HG03354 (cell line): ENCODE data around the gene SPPL2C.

ENCODE experiments used
- ATAC-seq: cut with Tn5 transposase; IDR thresholded peaks from one replicate; pipeline ENCODE4 v1.9.1; 2021; ENCODE audit warnings: mild to moderate bottlenecking; ENCODE audit not compliant: unreplicated experiment, poor library complexity, severe bottlenecking

Gene SPPL2C

GRCh38 chr17:45871718-45872117 is 27.0 kb downstream of the SPPL2C start:
- no peak for ATAC-seq

DNA sequence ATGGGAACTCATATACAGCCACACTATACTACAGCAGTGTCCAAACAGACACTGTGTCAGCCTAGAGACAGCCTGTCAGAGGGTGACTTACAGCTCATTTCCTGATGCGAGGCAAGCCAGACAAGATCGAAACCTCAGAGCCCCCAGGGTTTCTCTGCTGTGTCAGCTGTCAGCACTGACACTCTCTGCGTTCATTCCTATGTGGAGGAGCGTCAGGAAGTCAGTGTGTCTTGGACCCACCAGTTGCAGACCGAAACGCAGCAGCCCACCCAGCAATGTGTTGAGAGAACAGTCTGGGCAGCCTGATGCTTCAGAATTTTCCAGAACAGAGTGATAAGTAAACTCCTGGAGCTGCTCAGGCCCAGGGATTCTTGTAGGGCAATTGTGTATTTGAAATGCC is 29.0 kb downstream of the SPPL2C start:
- ATAC-seq = no peak

- no peak for ATAC-seq
These were observed 29.5 kb downstream of the SPPL2C start for GRCh38 chr17:45874151-45874550.

DNA sequence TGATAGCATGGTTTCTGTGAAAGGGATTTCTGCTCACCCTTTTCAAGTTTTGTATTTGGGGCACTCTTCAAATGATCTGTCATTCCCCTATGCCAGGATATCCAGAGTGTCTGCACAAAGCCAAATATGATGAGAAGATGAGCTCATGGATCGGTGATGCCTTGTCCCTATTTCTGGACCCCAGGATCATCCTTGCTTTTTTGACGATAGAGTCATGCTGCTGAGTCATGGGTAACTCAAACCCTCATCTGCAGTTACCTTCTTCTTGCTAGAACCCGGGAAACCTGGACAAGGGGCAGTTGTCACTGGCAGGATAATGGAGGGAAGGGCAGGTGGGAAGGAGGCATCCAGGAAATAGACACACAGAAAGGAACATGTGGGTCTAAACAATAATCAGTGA is 31.9 kb downstream of the SPPL2C start:
- ATAC-seq = no peak

GRCh38 chr17:45877467-45877866 is 32.8 kb downstream of the SPPL2C start:
- no peak for ATAC-seq

- no peak for ATAC-seq
These were observed 38.4 kb downstream of the SPPL2C start for GRCh38 chr17:45883063-45883462.

- ATAC-seq = no peak
These were observed 42.2 kb downstream of the SPPL2C start for GRCh38 chr17:45886852-45887251.

DNA sequence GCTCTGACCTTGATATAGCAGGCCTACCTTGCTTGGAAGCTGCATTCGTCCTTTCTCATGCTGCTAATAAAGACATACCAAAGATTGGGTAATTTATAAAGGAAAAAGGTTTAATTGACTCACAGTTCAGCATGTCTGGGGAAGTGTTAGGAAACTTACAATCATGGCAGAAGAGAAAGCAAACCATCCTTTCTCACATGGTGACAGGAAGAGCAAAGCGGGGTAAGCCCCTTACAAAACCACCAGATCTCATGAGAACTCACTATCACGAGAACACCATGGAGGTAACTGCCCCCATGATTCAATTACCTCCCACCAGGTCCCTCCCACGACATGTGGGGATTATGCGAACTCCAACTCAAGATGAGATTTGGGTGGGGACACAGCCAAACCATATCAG is 43.7 kb downstream of the SPPL2C start:
- no peak for ATAC-seq

DNA sequence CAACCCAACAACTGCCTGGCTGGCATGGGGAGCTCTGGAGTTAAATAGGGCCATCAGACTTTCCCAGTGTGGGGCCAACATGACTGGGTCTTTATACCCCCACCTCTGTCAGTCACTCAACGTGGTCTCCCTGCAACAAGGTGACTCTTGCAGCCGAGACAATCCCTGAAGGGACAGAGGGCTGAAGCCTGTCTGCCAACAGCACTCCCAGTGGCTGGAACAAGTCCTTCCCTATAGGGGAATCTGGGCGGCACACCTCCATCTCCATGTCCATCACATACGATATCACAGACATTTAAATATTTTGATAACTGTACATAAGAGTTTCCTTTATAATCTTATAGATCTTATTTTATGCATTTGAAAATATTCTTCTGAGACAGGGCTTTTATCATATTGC is 44.9 kb downstream of the SPPL2C start:
- no peak for ATAC-seq

- no peak for ATAC-seq
These were observed 49.0 kb downstream of the SPPL2C start for GRCh38 chr17:45893725-45894021.

DNA sequence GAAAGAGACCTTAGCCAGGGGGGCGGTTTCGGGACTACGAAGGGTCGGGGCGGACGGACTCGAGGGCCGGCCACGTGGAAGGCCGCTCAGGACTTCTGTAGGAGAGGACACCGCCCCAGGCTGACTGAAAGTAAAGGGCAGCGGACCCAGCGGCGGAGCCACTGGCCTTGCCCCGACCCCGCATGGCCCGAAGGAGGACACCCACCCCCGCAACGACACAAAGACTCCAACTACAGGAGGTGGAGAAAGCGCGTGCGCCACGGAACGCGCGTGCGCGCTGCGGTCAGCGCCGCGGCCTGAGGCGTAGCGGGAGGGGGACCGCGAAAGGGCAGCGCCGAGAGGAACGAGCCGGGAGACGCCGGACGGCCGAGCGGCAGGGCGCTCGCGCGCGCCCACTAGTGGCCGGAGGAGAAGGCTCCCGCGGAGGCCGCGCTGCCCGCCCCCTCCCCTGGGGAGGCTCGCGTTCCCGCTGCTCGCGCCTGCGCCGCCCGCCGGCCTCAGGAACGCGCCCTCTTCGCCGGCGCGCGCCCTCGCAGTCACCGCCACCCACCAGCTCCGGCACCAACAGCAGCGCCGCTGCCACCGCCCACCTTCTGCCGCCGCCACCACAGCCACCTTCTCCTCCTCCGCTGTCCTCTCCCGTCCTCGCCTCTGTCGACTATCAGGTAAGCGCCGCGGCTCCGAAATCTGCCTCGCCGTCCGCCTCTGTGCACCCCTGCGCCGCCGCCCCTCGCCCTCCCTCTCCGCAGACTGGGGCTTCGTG is 49.5 kb downstream of the SPPL2C start, which contains the start of gene MAPT:
MAPT (plus strand) TSS at position 533 of the 763 bp plus-strand sequence. CDS start 67,784 bp downstream, outside the sequence.
- ATAC-seq = peak; percentile 62

DNA sequence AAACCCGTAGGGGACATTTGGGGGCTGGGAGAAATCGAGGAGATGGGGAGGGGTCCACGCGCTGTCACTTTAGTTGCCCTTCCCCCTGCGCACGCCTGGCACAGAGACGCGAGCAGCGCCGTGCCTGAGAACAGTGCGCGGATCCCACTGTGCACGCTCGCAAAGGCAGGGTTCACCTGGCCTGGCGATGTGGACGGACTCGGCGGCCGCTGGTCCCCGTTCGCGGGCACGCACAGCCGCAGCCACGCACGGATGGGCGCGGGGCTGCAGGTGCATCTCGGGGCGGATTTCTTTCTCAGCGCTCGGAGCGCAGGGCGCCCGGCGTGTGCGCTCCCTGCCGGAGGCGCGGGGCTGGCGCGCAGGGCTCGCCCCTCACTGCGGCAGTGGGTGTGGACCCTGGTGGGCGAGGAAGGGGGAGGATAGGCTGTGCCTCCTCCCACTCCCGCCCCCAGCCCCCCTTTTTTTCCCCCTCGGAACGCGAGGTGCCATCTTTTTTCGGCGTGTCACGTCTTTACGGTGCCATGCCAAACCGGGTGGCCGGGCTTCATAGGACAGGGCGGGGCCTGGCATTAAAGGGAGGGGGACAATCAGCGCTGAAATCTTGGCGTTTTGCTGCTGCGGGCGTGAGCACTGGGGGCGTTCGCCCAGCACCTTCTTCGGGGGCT is 50.8 kb downstream of the SPPL2C start:
- ATAC-seq = no peak

DNA sequence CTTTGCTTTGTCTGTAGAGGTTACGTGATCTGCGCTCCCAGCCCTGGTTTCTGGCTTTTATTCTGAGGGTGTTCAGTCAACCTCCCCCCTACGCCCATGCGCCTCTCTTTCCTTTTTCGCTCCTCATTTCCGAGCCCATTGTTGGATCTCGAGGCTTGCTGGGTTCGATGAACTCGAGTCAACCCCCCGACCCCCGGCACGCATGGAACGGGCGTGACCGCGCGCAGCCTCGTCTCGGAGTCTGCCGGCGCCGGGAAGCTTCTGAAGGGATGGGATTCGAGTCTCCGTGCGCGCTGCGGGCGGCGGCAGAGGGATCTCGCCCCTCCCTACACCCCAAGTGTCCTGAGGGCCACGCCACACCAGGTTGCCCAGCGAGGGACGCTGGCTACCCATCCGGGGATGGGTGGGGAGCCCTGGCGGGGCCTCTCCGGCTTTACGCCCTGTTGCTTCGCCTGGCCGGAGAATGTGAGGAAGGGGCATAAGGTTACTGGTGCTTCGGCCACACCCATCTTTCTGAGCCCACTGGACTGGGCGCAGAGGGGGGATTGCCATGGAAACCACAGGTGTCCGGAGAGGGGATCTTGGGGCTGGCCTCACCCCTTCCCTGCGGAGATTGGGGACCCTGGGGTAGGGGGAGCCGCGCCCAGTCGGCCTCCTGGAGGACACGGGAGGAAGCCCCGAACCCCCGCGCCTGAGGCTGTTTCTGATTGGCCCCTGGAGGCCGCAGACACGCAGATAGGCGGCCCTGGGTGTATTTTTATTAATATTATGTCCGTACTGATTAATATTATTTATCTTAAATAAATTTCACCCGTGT is 51.5 kb downstream of the SPPL2C start:
- no peak for ATAC-seq
